ENCODE measurements around the gene ASPA. TPM values are rescaled to one million over a fixed set of nuclear protein-coding genes. Genes with fewer than 3 reads are reported as not detected.

The ASPA gene
- polyA plus RNA-seq, 3 donors, result 23.1 to 25.5 (median 24.3) TPM

DNA sequence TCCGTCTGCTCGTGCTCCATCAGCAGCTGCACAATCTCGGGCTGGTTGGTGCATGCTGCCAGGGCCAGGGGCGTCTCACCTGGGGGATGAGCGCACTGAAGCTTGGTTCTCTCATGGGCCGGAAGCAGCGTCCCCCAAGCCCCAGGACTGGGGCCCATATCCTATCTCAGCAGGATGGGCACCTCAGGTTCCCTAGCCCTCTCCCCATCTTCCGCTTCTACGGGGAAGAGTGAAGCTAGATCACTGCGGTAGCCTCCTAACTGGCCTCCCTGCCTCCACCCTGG, 57.0 kb downstream of the ASPA start:
- DNase-seq (ENCODE audit: low read depth in 3 of 3, low spot score in 2 of 3), result no peak

DNA sequence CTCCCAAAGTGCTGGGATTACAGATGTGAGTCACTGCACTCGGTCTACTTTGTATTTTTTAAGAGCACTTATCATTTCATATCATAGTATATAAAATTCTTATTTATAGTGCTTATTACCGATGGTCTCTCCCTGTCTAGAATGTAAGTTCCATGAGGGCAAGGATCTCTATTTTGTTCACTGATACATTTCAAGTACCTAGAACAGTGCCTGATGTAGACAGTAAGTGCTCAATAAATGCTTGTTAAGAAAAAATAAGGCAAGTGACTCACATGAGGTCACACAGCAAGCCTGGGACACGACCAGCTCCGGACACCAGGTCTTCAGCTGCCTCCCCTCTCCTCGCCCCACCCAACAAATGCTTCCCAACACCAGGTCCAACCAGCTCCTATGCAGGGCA, 58.0 kb downstream of the ASPA start:
- DNase-seq (ENCODE audit: low read depth in 3 of 3, low spot score in 2 of 3), result no peak

DNA sequence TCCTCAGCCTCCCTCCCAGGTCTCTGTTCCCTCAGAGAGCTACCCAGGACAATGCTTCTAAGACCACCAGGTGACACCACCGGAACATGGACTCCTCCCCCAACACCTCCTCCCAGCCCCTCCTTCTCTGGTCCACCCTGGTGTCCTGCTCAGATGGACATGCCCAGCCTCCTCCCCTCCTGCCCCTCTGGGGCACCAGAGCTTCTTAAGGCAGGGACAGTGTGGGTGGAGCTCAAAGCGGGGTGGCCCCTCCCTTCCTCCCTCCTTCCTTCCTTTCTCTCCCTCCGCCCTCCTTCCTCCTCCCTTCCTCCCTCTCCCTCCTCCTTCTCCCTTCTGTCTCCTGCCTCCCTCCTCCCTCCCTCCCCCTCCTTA, 59.1 kb downstream of the ASPA start:
- DNase-seq (ENCODE audit: low read depth in 3 of 3, low spot score in 2 of 3), result no peak

DNA sequence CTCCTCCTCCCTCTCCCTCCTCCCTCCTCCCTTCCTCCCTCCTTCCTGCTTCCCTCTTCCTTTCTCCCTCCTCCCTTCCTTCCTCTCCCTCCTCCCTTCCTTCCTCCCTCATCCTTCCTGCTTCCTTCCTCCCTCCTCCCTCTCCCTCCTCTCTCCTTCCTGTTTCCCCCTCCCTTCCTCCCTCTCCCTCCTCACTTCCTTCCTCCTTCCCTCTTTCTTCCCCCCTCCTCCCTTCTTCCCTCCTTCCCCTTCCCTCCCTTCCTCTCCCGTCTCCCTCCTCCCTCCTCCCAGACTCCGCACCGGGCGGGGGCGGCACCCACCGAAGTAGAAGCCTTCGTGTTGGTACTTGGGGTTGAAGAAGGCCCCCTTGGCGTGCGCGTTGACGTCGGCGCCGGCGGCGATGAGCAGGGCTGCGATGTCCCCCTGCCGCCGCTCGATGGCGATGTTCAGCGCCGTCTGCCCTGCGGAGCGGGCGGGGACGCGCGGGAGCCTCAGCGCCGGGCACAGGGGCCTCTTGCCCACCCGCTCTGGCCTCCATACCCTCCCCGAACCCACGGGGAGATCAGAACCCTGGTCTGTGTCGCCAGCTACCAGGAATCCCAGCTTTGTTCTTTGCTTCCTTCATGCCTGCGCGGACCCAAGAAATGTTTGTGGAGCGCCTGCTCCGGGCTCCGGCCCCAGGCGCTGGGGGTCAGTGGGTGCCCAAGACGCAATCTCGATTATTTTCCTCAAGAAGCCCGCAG, 59.6 kb downstream of the ASPA start:
- peak in 2 of 3 donors; percentile 40 to 52 for DNase-seq (ENCODE audit: low read depth in 3 of 3, low spot score in 2 of 3)

DNA sequence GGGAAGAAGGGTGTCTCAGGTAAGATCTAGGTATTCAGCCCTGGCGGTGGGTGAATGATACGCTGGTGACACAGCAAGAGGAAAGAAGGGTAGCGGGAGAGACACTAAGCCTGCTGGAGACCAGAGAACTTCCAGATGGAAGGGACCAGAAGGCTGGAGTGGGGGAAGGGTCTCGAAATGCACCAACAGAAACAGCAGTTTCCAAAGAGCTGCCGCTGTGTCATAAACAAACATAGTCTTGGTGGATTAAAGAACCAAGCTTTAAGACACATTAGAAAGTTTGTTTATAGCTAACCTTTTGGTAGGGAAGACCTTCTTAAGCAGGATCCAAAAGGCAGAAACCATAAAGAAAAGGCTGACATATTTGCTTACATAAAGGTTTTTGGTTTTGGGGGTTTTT, 60.9 kb downstream of the ASPA start:
- no peak for DNase-seq (ENCODE audit: low read depth in 3 of 3, low spot score in 2 of 3)

DNA sequence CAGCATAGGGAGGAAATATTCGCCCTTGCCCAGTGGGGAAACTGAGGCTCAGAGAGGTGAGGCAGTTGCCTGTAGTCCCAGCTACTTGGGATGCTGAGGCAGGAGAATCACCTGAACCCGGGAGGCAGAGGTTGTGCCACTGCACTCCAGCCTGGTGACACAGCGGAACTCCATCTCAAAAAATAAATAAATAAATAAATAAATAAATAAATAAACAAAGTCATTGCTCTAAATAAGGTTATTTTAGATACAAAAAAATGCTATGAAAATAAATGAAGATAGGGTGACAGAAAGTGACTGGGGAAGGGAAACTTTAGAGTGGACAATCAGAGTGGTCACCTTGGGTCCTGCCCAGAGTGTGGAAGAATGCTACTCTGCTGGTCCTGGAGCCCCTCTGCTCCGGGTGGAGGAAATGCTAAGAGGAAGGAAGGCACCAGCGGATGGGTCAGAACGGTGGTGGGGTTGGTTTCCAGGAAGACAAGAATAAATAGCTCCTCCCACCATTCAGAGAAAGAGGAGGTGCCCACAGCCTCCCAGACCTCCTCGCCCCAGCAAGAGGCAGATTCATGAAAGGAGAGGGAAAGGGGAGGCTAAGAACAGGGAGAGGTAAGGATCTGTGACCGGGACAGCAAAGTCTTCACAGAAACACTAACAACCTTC, 64.2 kb downstream of the ASPA start:
- no peak for DNase-seq (ENCODE audit: low read depth in 3 of 3, low spot score in 2 of 3)

DNA sequence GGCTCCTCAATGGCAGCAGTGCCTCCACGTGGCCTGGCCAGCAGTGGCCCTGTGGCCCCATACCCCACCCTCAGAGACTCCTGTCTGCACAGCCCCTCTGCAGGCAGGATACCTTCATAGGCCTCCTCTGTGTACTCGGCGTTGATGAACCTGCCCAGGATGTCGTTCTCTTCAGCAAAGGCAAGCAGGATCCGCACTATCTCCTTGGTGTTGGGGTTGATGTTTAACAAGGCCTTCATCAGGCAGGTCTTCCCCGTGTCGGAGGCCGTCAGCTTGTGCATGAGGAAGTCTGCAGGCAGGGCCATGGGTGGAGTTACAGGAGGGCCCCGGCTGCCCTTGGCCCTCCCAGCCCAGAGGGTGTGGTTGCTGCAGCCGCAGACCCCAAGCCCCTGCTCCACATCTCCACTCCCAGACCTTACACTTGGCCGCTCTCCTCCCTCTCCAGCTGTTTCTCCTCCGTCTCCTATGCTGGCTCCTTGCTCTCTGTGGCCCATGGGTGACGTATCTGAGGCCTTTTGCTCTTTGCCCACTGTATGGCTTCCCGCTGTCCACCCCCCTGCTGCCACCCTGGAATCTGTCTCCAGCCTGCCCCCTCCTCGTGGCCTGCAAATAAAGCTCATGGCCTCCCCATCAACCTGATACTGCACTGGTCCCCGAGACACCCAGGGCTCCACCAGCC, 66.8 kb downstream of the ASPA start:
- no peak for DNase-seq (ENCODE audit: low read depth in 3 of 3, low spot score in 2 of 3)

DNA sequence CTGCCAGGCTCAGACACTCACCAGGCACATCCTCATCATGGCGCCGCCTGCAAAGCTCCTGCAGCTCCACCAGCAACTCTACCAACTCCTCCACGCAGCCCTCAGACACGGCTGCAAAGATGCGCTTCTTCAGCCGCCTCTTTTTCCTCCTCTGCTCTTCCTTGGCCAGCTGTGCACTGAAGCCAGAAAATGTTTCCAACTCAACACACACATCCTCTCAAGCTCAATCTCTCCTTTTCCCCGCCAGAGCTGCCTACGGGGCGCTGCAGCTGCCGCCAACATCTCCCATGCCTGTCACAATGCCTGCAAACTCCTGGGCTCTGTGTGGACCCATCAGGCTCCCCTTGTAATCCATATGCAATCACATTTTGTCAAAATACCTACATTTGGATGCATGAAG, 67.7 kb downstream of the ASPA start:
- DNase-seq (ENCODE audit: low read depth in 3 of 3, low spot score in 2 of 3), result no peak

DNA sequence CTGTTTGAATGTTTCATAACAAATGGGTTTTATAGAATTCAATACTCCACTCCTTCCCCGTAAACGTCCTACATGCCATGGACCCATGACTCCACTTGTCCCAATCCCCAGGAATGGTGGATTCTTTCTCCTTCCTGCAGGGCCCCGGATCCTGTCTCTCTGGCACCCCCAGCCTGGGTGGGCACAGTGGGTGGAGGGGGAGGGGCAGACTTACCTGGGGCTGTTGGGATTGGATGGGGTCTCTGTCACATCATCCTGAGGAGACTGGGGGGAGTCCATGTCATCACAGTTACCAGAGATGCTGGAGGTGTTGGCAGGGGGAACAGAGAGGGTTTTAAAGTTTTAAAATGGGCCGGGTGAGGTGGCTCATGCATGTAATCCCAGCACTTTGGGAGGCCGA, 68.6 kb downstream of the ASPA start:
- DNase-seq (ENCODE audit: low read depth in 3 of 3, low spot score in 2 of 3), result no peak

DNA sequence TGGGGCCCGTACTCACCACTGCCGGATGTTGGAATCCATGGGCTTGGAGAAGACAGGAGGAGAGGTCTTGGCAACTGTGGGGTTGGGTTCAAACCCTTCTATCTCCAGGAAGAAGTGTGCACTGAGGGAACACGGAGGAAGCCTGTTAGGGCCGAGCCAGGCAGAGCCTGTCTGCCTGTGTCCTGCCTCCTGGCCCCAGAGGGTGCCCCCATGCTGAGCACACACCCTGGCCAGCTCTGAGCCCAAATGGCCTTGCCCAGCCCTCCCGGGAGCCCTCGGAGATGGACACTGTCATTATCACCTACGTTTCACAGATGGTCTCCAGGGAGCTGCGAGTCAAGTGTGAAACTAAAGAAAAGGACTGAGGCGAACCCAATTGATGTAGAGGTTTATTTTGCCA, 69.4 kb downstream of the ASPA start:
- no peak for DNase-seq (ENCODE audit: low read depth in 3 of 3, low spot score in 2 of 3)

DNA sequence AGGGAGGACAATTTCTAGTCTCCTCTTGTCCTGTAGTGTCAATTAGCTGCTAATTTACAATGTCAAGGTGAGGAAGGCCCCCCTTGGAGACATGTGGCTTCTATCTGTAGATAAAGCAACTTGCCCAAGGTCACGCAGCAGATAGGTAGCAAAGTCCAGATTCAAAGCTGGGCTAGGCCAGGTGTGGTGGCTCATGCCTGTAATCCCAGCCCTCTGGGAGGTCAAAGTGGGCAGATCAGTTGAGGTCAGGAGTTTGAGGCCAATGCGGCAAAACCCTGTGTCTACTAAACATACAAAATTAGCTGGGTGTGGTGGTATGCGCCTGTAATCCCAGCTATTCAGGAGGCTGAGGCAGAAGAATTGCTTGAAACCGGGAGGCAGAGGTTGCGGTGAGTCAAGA, 70.7 kb downstream of the ASPA start:
- no peak for DNase-seq (ENCODE audit: low read depth in 3 of 3, low spot score in 2 of 3)

DNA sequence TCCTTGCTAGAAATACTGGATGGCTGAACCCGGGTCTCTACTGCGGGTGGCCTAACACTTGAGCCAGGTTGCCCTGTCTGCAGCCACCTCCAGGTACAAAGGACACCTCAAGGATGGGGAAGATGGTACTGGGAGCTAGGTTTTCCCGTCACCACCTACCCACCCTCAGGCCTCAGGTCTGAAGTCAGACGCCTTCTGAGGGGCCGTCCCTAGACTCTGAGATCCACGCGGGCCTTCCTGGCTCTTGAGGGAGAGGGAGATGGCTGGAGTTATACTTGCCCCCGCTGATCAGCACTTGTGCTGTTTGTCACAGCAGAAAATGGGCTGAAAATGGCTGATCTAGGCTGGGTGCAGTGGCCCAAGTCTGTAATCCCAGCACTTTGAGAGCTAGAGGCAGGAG, 71.2 kb downstream of the ASPA start:
- DNase-seq (ENCODE audit: low read depth in 3 of 3, low spot score in 2 of 3), result no peak

DNA sequence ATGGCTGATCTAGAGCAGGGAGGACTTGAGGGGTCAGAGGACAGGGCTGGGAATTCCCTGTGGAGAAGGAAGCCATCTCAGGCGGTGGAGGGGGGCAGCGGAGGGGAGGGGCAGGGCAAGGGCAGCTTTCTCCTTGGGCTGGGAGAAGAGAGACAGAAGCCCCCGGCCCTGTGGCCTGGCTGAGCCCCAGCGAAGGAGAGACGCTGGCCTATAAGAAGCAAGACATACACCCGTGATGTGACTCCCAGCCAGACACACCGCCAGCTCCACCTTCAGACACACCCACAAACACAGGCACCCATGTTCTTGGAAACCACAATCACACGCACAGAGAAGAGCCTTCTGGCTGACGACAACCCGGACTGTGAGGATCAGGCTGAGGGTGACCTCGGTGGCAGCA, 71.8 kb downstream of the ASPA start:
- DNase-seq (ENCODE audit: low read depth in 3 of 3, low spot score in 2 of 3), result no peak

DNA sequence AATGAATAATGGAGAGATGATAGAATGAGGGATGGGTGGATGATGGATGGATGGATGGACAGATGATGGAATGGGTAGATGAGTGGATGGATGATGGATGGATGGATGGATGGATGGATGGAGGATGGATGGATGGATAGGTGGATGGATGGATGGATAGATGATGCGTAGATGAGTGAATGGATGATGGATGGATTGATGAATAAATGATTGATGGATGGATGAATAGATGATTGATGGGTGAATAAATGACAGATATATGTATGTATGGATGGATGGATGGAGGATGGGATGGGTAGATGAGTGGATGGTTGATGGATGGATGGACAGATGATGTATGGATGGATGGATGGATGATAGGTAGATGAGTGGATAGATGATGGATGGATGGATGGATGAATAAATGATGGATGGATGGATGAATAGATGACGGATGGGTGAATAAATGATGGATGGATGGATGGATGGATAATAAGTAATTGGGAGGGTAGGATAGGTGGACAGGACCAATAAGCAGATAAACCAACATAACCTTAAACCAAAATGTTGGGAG, 73.9 kb downstream of the ASPA start:
- DNase-seq (ENCODE audit: low read depth in 3 of 3, low spot score in 2 of 3), result no peak

DNA sequence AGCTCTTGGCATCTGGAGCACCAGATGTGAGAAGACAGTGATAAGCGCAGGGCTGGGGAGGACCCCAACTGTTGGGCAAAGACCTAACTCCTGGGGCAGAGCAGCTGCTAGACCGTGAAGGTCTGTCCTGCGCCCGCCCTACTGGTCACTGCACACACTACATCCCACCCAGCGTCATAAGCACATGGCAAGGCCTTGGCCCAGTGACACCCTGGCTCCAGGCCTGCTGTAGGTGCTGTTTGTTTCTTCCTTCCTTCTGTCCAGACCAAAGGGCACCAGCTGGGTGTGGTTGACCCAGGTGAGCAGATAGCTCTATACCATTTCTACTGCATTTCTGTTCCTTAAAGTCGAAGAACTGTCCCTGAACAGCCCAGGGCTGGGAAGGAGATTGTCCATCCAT, 75.4 kb downstream of the ASPA start:
- no peak for DNase-seq (ENCODE audit: low read depth in 3 of 3, low spot score in 2 of 3)

DNA sequence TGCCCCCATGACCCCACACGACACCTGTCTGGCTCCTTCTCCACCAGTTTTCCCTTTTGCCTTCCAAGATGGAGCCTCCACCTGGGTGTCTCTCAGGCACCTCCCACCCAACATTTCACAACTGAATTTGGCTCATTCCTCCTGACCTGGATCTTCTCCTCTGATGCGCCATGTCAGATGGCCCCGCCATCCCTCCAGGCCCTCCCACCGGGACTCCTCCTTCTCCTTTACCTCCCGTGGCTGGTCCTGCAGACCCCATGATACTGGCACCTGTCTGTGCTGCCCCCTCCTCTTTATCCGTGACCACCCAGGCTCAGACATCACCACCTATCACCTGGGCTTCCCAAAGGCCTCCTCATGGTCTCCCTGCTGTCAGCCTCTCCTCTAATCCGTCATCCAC, 77.1 kb downstream of the ASPA start:
- no peak for DNase-seq (ENCODE audit: low read depth in 3 of 3, low spot score in 2 of 3)

Other genes with a start within 250 kb of the ASPA start
- gene OR3A1, start 177.6 kb upstream of the ASPA start, polyA plus RNA-seq (ENCODE audit: insufficient read length in 3 of 3), result under 1 TPM in 2 of 3 donors, not detected in 1; 0.15 to 0.21 TPM
- under 1 TPM; 0.24 to 0.54 (median 0.49) TPM for gene OR3A2, start 89.7 kb upstream of the ASPA start, polyA plus RNA-seq (ENCODE audit: insufficient read length in 3 of 3)
- under 1 TPM in 1 of 3 donors, not detected in 2; 0.17 TPM for gene OR1E1, start 77.6 kb upstream of the ASPA start, polyA plus RNA-seq (ENCODE audit: insufficient read length in 3 of 3)
- gene OR3A3, start 64.6 kb upstream of the ASPA start, polyA plus RNA-seq (ENCODE audit: insufficient read length in 3 of 3), result under 1 TPM in 1 of 3 donors, not detected in 2; 0.06 TPM
- gene OR1E2, start 42.2 kb upstream of the ASPA start, polyA plus RNA-seq (ENCODE audit: insufficient read length in 3 of 3), result not detected
- 1 to 10 TPM in 1 of 3 donors, under 1 TPM in 2; 0.28 to 1.1 (median 0.56) TPM for gene SPATA22, start 4.2 kb upstream of the ASPA start, polyA plus RNA-seq (ENCODE audit: insufficient read length in 3 of 3)
- under 1 TPM; 0.67 to 0.97 (median 0.91) TPM for gene TRPV3, start 81.8 kb downstream of the ASPA start, polyA plus RNA-seq (ENCODE audit: insufficient read length in 3 of 3)
- gene TRPV1, start 133.4 kb downstream of the ASPA start, polyA plus RNA-seq (ENCODE audit: insufficient read length in 3 of 3), result 1 to 10 TPM; 6.5 to 8.1 (median 7.9) TPM
- gene SHPK, start 160.3 kb downstream of the ASPA start, polyA plus RNA-seq (ENCODE audit: insufficient read length in 3 of 3), result 10 to 100 TPM; 12.1 to 15.7 (median 12.6) TPM
- gene CTNS, start 160.8 kb downstream of the ASPA start, polyA plus RNA-seq (ENCODE audit: insufficient read length in 3 of 3), result 10 to 100 TPM; 19.2 to 21.5 (median 19.6) TPM
- gene TAX1BP3, start 192.6 kb downstream of the ASPA start, polyA plus RNA-seq (ENCODE audit: insufficient read length in 3 of 3), result 10 to 100 TPM; 84.5 to 98.5 (median 92.6) TPM
- 10 to 100 TPM; 22.8 to 26.7 (median 26.4) TPM for gene EMC6, start 192.8 kb downstream of the ASPA start, polyA plus RNA-seq (ENCODE audit: insufficient read length in 3 of 3)
- gene P2RX5, start 220.2 kb downstream of the ASPA start, polyA plus RNA-seq (ENCODE audit: insufficient read length in 3 of 3), result 1 to 10 TPM; 1.2 to 1.6 (median 1.4) TPM
- gene HASPIN, start 247.9 kb downstream of the ASPA start, polyA plus RNA-seq (ENCODE audit: insufficient read length in 3 of 3), result 1 to 10 TPM; 3.4 to 3.6 (median 3.5) TPM